Smooth muscle cell (in vitro differentiated cells): ENCODE data around the gene FAM163B. TPM values are rescaled to one million over a fixed set of nuclear protein-coding genes. Genes with fewer than 3 reads are reported as not detected.

Experiments
- DNase-seq: peaks from one replicate; lab custom pipeline; 2025; ENCODE audit not compliant: unreplicated experiment; lab: John Stamatoyannopoulos, UW
- H2AFZ ChIP-seq: fragments of 200-600 bp; sonication (generic); 2 replicates; pipeline ENCODE4 v1.6.0; 2016; ENCODE audit warnings: antibody characterized with exemption, low read depth, mild to moderate bottlenecking
- H3F3A ChIP-seq: fragments of 200-600 bp; sonication (generic); 2 replicates; pipeline ENCODE4 v1.6.0; 2017; ENCODE audit warnings: antibody characterized with exemption, low read depth
- H3K27ac ChIP-seq: fragments of 200-600 bp; sonication (generic); 2 replicates; pipeline ENCODE4 v1.5.1; 2016; ENCODE audit warnings: low read depth, mild to moderate bottlenecking
- H3K27me3 ChIP-seq: fragments of 200-600 bp; sonication (generic); 2 replicates; pipeline ENCODE4 v1.6.1; 2016; ENCODE audit warnings: low read depth, mild to moderate bottlenecking
- H3K36me3 ChIP-seq: fragments of 200-600 bp; sonication (generic); 2 replicates; pipeline ENCODE4 v1.5.1; 2016; ENCODE audit warnings: low read depth
- H3K4me1 ChIP-seq: fragments of 200-600 bp; sonication (generic); 2 replicates; pipeline ENCODE4 v1.5.1; 2016; ENCODE audit warnings: low read depth
- H3K4me2 ChIP-seq: fragments of 200-600 bp; sonication (generic); 2 replicates; pipeline ENCODE4 v1.6.0; 2016; ENCODE audit warnings: mild to moderate bottlenecking
- H3K4me3 ChIP-seq: fragments of 200-600 bp; sonication (generic); 2 replicates; pipeline ENCODE4 v1.5.1; 2016; ENCODE audit warnings: mild to moderate bottlenecking
- H3K79me2 ChIP-seq: fragments of 200-600 bp; sonication (generic); 2 replicates; pipeline ENCODE4 v1.6.0; 2016; ENCODE audit warnings: low read depth, mild to moderate bottlenecking
- H3K9ac ChIP-seq: fragments of 200-600 bp; sonication (generic); 2 replicates; pipeline ENCODE4 v1.6.0; 2016; ENCODE audit warnings: low read depth
- H3K9me3 ChIP-seq: fragments of 200-600 bp; sonication (generic); replicated peaks from 2 replicates; pipeline ENCODE4 v1.5.1; 2016; ENCODE audit warnings: low read depth
- H4K20me1 ChIP-seq: fragments of 200-600 bp; sonication (generic); 2 replicates; pipeline ENCODE4 v1.6.0; 2016; ENCODE audit warnings: low read depth
- WGBS: methylation state at CpG from one replicate; pipeline ENCODE4 v1.1.7; 2016; ENCODE audit warnings: low lambda C conversion rate; 5-methylcytosine and 5-hydroxymethylcytosine counted together
- polyA plus RNA-seq: library from polyadenylated mRNA; unstranded; fragments of >200 nt; fragmentation: Nextera tagmentation; extraction: Ambion mirVana; gene quantifications from 2 replicates; pipeline ENCODE4 v1.2.1, GENCODE V29; 2016
- total RNA-seq: library from RNA; depleted of rRNA; stranded (reverse); fragments of >200 nt; gene quantifications from 2 replicates; pipeline ENCODE4 v1.2.3, GENCODE V29; 2014
- TF ChIP-seq, protein P1 (sequence below): fragments of 200-600 bp; sonication (generic); IDR thresholded peaks from 2 replicates; pipeline ENCODE4 v1.5.1; 2017; ENCODE audit warnings: borderline replicate concordance, mild to moderate bottlenecking, antibody characterized with exemption; ENCODE audit not compliant: insufficient read depth, poor library complexity, severe bottlenecking

Gene FAM163B
- total and polyA plus RNA-seq, 2 experiments from 2014 or later, result 0.49 to 3.4 TPM

DNA sequence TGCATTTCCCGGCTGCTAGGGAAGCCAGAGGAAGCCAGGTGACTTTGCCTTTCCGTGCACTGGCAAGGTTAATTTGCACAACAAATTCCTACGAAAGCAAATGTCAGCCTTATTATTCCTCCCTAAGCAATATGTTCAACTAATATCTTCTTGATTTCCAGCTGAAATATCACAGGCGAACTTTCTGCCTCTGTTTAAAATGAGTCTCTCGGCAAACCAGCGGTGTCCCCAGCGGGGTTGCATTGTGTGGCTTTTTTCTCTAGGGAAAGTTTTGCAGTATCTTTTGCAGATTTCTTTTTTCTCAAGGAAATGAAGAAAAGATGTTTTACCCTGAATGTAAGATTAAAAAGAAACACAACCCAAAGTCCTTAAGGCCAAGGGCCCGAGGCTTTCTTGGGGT, 28.9 kb upstream of the FAM163B start:
- Histone ChIP-seq H3K4me1 (peaks cover 9% of the 10 kb centered on the region), H3K4me3 (no peak overlapping the region), H2AFZ (no peak overlapping the region), H3K79me2 (no peaks in the 10 kb centered on the region), H3K9ac (no peak overlapping the region), H3K9me3 (no peaks in the 10 kb centered on the region), H3K36me3 (no peaks in the 10 kb centered on the region), H3K4me2 (no peak overlapping the region), H4K20me1 (no peaks in the 10 kb centered on the region), H3F3A (no peaks in the 10 kb centered on the region), H3K27ac (no peak overlapping the region), H3K27me3 (no peaks in the 10 kb centered on the region)
- DNase-seq, result no peak
- 87% methylated on average over 8 of the region's 8 CpGs for WGBS
- TF ChIP-seq, protein P1, sequence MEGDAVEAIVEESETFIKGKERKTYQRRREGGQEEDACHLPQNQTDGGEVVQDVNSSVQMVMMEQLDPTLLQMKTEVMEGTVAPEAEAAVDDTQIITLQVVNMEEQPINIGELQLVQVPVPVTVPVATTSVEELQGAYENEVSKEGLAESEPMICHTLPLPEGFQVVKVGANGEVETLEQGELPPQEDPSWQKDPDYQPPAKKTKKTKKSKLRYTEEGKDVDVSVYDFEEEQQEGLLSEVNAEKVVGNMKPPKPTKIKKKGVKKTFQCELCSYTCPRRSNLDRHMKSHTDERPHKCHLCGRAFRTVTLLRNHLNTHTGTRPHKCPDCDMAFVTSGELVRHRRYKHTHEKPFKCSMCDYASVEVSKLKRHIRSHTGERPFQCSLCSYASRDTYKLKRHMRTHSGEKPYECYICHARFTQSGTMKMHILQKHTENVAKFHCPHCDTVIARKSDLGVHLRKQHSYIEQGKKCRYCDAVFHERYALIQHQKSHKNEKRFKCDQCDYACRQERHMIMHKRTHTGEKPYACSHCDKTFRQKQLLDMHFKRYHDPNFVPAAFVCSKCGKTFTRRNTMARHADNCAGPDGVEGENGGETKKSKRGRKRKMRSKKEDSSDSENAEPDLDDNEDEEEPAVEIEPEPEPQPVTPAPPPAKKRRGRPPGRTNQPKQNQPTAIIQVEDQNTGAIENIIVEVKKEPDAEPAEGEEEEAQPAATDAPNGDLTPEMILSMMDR, result no peak

DNA sequence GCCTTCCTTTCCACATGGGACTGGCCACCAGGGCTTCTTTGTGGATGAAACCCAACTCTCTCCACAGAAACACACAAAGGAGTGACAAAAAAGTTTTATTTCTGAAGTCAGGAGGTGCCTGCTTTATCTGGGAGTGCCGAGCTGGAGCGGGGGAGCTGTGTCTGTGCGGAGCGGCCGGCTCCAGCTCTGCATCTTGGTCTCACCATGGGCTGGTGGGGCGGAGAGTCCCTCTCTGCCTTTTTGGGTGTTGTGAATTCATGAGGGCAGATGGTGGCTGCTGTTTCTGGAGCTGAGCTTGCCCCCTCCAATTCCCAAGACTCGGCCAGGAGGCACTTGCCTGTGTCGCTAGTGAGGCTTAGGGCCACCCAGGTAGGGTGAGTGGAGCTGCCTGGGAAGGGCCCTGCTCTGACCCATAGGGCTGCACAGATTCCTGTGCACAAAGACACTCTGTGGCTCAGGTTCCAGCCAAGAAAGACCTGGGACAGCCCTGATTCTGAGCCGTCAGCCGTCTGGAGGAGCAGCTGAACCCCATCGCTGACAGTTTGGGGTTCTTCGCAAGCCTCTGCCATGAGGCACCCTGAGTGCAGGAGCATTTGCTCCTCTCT, 28.4 kb upstream of the FAM163B start:
- Histone ChIP-seq H3K4me2 (no peak overlapping the region), H4K20me1 (no peaks in the 10 kb centered on the region), H3K27me3 (no peaks in the 10 kb centered on the region), H3K27ac (no peak overlapping the region), H3K36me3 (no peaks in the 10 kb centered on the region), H3F3A (no peaks in the 10 kb centered on the region), H3K4me1 (peaks cover 9% of the 10 kb centered on the region), H3K4me3 (no peak overlapping the region), H3K79me2 (no peaks in the 10 kb centered on the region), H3K9me3 (no peaks in the 10 kb centered on the region), H2AFZ (no peak overlapping the region), H3K9ac (no peak overlapping the region)
- no peak for DNase-seq
- 89% methylated on average over 12 of the region's 12 CpGs for WGBS
- TF ChIP-seq, protein P1, result no peak

DNA sequence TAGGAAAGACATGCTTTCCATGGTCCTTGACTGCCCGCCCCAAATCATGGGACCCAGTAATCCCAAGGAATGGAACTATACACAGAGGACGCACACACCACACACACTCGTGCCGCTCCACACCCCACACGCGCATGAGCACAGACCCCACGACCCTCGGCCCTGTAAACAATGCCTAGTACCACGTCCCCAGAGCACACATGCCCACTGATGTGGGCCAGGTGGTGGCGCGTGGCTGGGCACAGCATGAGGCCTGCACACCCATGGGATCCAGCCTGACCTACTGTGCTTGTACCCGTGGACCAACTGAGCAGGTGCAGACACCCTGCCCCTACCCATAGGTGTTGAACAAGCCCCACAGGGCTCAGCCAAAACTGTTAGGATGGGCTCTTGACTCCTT, 27.7 kb upstream of the FAM163B start:
- no peak for DNase-seq
- no peaks in the 10 kb centered on the region for H4K20me1 ChIP-seq
- no peak overlapping the region for H3K27ac ChIP-seq
- H3K27me3 ChIP-seq, result no peaks in the 10 kb centered on the region
- no peaks in the 10 kb centered on the region for H3K36me3 ChIP-seq
- no peak overlapping the region for H3K4me3 ChIP-seq
- peaks cover 9% of the 10 kb centered on the region for H3K4me1 ChIP-seq
- WGBS, result 95% methylated on average over 12 of the region's 12 CpGs
- no peak overlapping the region for H2AFZ ChIP-seq
- H3K79me2 ChIP-seq, result no peaks in the 10 kb centered on the region
- H3F3A ChIP-seq, result no peaks in the 10 kb centered on the region
- no peak overlapping the region for H3K9ac ChIP-seq
- H3K9me3 ChIP-seq, result no peaks in the 10 kb centered on the region
- no peak overlapping the region for H3K4me2 ChIP-seq
- TF ChIP-seq, protein P1, result no peak
